Loucy (cell line): ENCODE data around the gene COX7A2L.
A peak's percentile ranks its signal among the peaks of the same experiment; 100 is the strongest.

Experiments
- H2AFZ ChIP-seq: fragments of 200-600 bp; sonication (generic); 2 replicates; pipeline ENCODE4 v1.6.0; 2016; ENCODE audit warnings: antibody characterized with exemption, mild to moderate bottlenecking, low read length, moderate library complexity
- H3F3A ChIP-seq: fragments of 200-600 bp; 2 replicates; pipeline ENCODE4 v1.6.0; 2016; ENCODE audit warnings: antibody characterized with exemption, low read depth, mild to moderate bottlenecking
- H3K27me3 ChIP-seq: fragments of 200-600 bp; sonication (generic); 2 replicates; pipeline ENCODE4 v1.6.1; 2014; ENCODE audit warnings: low read length, mild to moderate bottlenecking; ENCODE audit not compliant: insufficient read depth, poor library complexity, severe bottlenecking
- H3K36me3 ChIP-seq: fragments of 200-600 bp; sonication (generic); 2 replicates; pipeline ENCODE4 v1.6.1; 2016; ENCODE audit warnings: low read length; ENCODE audit not compliant: insufficient read depth
- H3K4me1 ChIP-seq: fragments of 200-600 bp; sonication (generic); 2 replicates; pipeline ENCODE4 v1.5.1; 2014; ENCODE audit warnings: low read length, mild to moderate bottlenecking; ENCODE audit not compliant: insufficient read depth, poor library complexity, severe bottlenecking
- H3K4me2 ChIP-seq: fragments of 200-600 bp; sonication (generic); 2 replicates; pipeline ENCODE4 v1.6.0; 2014; ENCODE audit warnings: antibody characterized with exemption, low read length, low read depth, mild to moderate bottlenecking; ENCODE audit not compliant: poor library complexity, severe bottlenecking
- H3K4me3 ChIP-seq: fragments of 200-600 bp; sonication (generic); 2 replicates; pipeline ENCODE4 v1.5.1; 2014; ENCODE audit warnings: low read length, mild to moderate bottlenecking, mixed read lengths; ENCODE audit not compliant: poor library complexity, severe bottlenecking
- H3K79me2 ChIP-seq: fragments of 200-600 bp; sonication (generic); 2 replicates; pipeline ENCODE4 v1.6.1; 2014; ENCODE audit warnings: low read length; ENCODE audit not compliant: insufficient read depth
- H3K9ac ChIP-seq: fragments of 200-600 bp; sonication (generic); 2 replicates; pipeline ENCODE4 v1.6.0; 2014; ENCODE audit warnings: mild to moderate bottlenecking, low read depth, low read length, moderate library complexity; ENCODE audit not compliant: poor library complexity, severe bottlenecking
- H3K9me2 ChIP-seq: fragments of 200-600 bp; sonication (generic); replicated peaks from 2 replicates; pipeline ENCODE4 v1.6.1; 2016; ENCODE audit warnings: low read depth, low read length, mixed read lengths
- H3K9me3 ChIP-seq: fragments of 200-600 bp; sonication (generic); 2 replicates; pipeline ENCODE4 v1.6.1; 2014; ENCODE audit warnings: mild to moderate bottlenecking, antibody characterized with exemption, low read length, low read depth; ENCODE audit not compliant: insufficient read depth
- H4K20me1 ChIP-seq: fragments of 200-600 bp; sonication (generic); 2 replicates; pipeline ENCODE4 v1.6.0; 2014; ENCODE audit warnings: antibody characterized with exemption, low read length, mild to moderate bottlenecking; ENCODE audit not compliant: insufficient read depth, poor library complexity, severe bottlenecking
- EZH2phosphoT487 ChIP-seq: fragments of 200-600 bp; IDR thresholded peaks from 2 replicates; pipeline ENCODE4 v1.6.1; 2018; ENCODE audit warnings: antibody characterized with exemption, mild to moderate bottlenecking, moderate library complexity, borderline replicate concordance
- TF ChIP-seq, protein P1 (sequence below): fragments of 200-600 bp; sonication (generic); conservative IDR thresholded peaks from 2 replicates; pipeline ENCODE4 v1.5.1; 2014; ENCODE audit warnings: mild to moderate bottlenecking, antibody characterized with exemption, low read length

COX7A2L gene

GRCh38 chr2:42378415-42378814, 17.4 kb upstream of the COX7A2L start:
- no peaks in the 10 kb centered on the region for H3F3A ChIP-seq
- TF ChIP-seq, protein P1, sequence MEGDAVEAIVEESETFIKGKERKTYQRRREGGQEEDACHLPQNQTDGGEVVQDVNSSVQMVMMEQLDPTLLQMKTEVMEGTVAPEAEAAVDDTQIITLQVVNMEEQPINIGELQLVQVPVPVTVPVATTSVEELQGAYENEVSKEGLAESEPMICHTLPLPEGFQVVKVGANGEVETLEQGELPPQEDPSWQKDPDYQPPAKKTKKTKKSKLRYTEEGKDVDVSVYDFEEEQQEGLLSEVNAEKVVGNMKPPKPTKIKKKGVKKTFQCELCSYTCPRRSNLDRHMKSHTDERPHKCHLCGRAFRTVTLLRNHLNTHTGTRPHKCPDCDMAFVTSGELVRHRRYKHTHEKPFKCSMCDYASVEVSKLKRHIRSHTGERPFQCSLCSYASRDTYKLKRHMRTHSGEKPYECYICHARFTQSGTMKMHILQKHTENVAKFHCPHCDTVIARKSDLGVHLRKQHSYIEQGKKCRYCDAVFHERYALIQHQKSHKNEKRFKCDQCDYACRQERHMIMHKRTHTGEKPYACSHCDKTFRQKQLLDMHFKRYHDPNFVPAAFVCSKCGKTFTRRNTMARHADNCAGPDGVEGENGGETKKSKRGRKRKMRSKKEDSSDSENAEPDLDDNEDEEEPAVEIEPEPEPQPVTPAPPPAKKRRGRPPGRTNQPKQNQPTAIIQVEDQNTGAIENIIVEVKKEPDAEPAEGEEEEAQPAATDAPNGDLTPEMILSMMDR: no peak
- no peak for TF ChIP-seq EZH2phosphoT487
- no peaks in the 10 kb centered on the region for H3K27me3 ChIP-seq

GRCh38 chr2:42376758-42377157, 15.7 kb upstream of the COX7A2L start:
- Histone ChIP-seq H2AFZ (0 out of 2 replicates have a peak overlapping the region, but pooled peaks have one; percentile 4), H3K4me3 (no peak overlapping the region), H3K27me3 (no peaks in the 10 kb centered on the region), H3K4me1 (peaks cover 10% of the 10 kb centered on the region), H3K9me3 (no peaks in the 10 kb centered on the region), H3K79me2 (no peaks in the 10 kb centered on the region), H3K9me2 (no peaks in the 10 kb centered on the region), H3K4me2 (no peak overlapping the region), H3K36me3 (no peaks in the 10 kb centered on the region), H3K9ac (no peak overlapping the region), H3F3A (no peaks in the 10 kb centered on the region), H4K20me1 (no peaks in the 10 kb centered on the region)
- TF ChIP-seq EZH2phosphoT487: no peak
- TF ChIP-seq, protein P1: no peak

More at GRCh38 chr2:42378415-42378814, 17.4 kb upstream of the COX7A2L start:
- no peaks in the 10 kb centered on the region for H3K9me2 ChIP-seq
- H3K79me2 ChIP-seq: no peaks in the 10 kb centered on the region
- no peaks in the 10 kb centered on the region for H4K20me1 ChIP-seq
- no peaks in the 10 kb centered on the region for H3K36me3 ChIP-seq
- H3K9me3 ChIP-seq: no peaks in the 10 kb centered on the region
- peaks cover 10% of the 10 kb centered on the region for H3K4me1 ChIP-seq
- no peak overlapping the region for H2AFZ ChIP-seq
- H3K4me3 ChIP-seq: no peak overlapping the region
- no peak overlapping the region for H3K4me2 ChIP-seq
- H3K9ac ChIP-seq: no peak overlapping the region

GRCh38 chr2:42372474-42373200, 11.6 kb upstream of the COX7A2L start:
- Histone ChIP-seq H3K9me3 (no peaks in the 10 kb centered on the region), H3K79me2 (no peaks in the 10 kb centered on the region), H3K4me2 (no peak overlapping the region), H3K4me1 (peaks cover 20% of the 10 kb centered on the region), H3K4me3 (no peak overlapping the region), H3F3A (no peaks in the 10 kb centered on the region), H2AFZ (peak overlapping the region; percentile 17; the same call in 1 of the 2 replicates), H4K20me1 (no peaks in the 10 kb centered on the region), H3K36me3 (no peaks in the 10 kb centered on the region), H3K9ac (no peak overlapping the region), H3K9me2 (no peaks in the 10 kb centered on the region), H3K27me3 (no peaks in the 10 kb centered on the region)
- TF ChIP-seq, protein P1: no peak
- no peak for TF ChIP-seq EZH2phosphoT487
